ENCODE measurements around the gene MACROD2. TPM values are rescaled to one million over a fixed set of nuclear protein-coding genes. Genes with fewer than 3 reads are reported as not detected.

MACROD2 gene
- total and polyA plus RNA-seq, 2 of the 4 experiments (the other 2 are of a cell fraction) = not detected

DNA sequence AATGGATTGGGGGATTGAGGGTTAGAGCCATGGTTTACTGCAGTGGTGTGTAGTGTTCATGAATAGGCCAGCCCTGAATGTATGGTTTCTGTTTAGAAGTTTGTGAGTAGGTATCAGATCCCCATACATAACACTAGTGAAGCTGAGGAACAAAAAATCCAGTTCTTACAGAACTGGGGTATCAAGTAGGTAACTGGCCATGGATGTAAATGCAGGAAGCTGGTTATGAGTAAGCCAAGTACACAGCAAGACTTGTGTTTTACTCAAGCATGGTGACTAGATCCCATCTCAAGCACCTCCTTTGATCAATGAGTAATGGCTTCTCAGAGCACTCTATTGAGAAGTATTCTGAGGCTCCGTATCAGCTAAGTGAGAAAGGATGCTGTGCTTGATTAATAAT is 955.8 kb downstream of the MACROD2 start:
- Histone ChIP-seq H3K23ac (ENCODE audit: low read depth, low read length) (no peak overlapping the region), H3K36me3 (ENCODE audit: control insufficient read depth, insufficient read depth, low read length) (no peaks in the 10 kb centered on the region), H3K27ac (ENCODE audit: insufficient read depth, low read length) (no peak overlapping the region), H3K14ac (replicated peaks; ENCODE audit: low read depth, low read length) (no peak overlapping the region), H4K8ac (ENCODE audit: low read depth in 2 of 2, low read length in 2 of 2) (no peak overlapping the region), H3K56ac (ENCODE audit: extremely low read depth, insufficient read depth, low read length) (no peak overlapping the region), H2BK5ac (ENCODE audit: low read depth, low read length, poor library complexity, severe bottlenecking) (no peak overlapping the region), H4K20me1 (ENCODE audit: insufficient read depth, low read length) (no peaks in the 10 kb centered on the region), H3K4ac (ENCODE audit: low read depth, low read length) (no peak overlapping the region), H3K9ac (ENCODE audit: low read depth, low read length) (no peak overlapping the region), H3K18ac (ENCODE audit: low read depth, low read length) (no peak overlapping the region), H2BK20ac (ENCODE audit: low read depth, low read length) (no peak overlapping the region), H2BK120ac (ENCODE audit: low read depth, low read length) (no peak overlapping the region), H2AK5ac (ENCODE audit: low read depth, low read length) (no peak overlapping the region), H3K4me2 (ENCODE audit: low read depth, low read length) (no peak overlapping the region), H3K27me3 (ENCODE audit: control insufficient read depth, insufficient read depth, low read length) (no peaks in the 10 kb centered on the region), H3K79me1 (ENCODE audit: low read depth in 1 of 2, low read length in 2 of 2) (no peaks in the 10 kb centered on the region), H3K4me3 (ENCODE audit: insufficient read depth, low read depth, low read length) (no peak overlapping the region), H3K9me3 (ENCODE audit: control insufficient read depth, insufficient read depth, low read length) (peaks cover 3% of the 10 kb centered on the region; the same call in 1 of the 2 replicates), H3K4me1 (ENCODE audit: control insufficient read depth, insufficient read depth, low read length) (no peaks in the 10 kb centered on the region), H4K91ac (ENCODE audit: insufficient read depth, low read depth, low read length) (no peak overlapping the region), H4K5ac (ENCODE audit: low read depth, low read length) (no peak overlapping the region), H2AFZ (replicated peaks; ENCODE audit: low read length, poor library complexity) (no peak overlapping the region), H2BK15ac (ENCODE audit: low read depth, low read length) (no peak overlapping the region), H3K9me1 (ENCODE audit: insufficient read depth, low read length) (no peaks in the 10 kb centered on the region), H2AK9ac (replicated peaks; ENCODE audit: low read depth, low read length, poor library complexity) (no peak overlapping the region)
- in situ Hi-C loops (cut with MboI; ENCODE audit: low sequenced_read_pairs) (no loop called here), intact Hi-C loops (cut with micrococcal nuclease) (no loop called here), dilution Hi-C loops (cut with HindIII; ENCODE audit: low sequenced_read_pairs, unreplicated experiment) (no loop called here)
- WGBS, 2 experiments (ENCODE audit: extremely low coverage in 2 of 2, insufficient read length in 1 of 2) = no CpG with 5 or more reads among the region's 1 CpG
- POLR2A ChIA-PET (ENCODE audit: unreplicated experiment) = no interaction called here
- CTCF ChIA-PET = no interaction called here
- no TSS peak for BruUV-seq (replicated peaks)
- no peak for TF ChIP-seq CHD1 (IDR thresholded peaks at IDR 0.05; ENCODE audit: low read depth, low read length)
- TF ChIP-seq MAFK (IDR thresholded peaks at IDR 0.05; ENCODE audit: low read depth, low read length) = no peak
- TF ChIP-seq CEBPB (IDR thresholded peaks at IDR 0.05; ENCODE audit: low read depth, low read length) = no peak
- no peak for TF ChIP-seq RAD21 (IDR thresholded peaks at IDR 0.05; ENCODE audit: low read length)
- no peak for TF ChIP-seq FOS (IDR thresholded peaks at IDR 0.05; ENCODE audit: low read depth, low read length)
- no peak for TF ChIP-seq MAZ (IDR thresholded peaks at IDR 0.05; ENCODE audit: borderline replicate concordance, low read depth, low read length)
- TF ChIP-seq, protein P1, sequence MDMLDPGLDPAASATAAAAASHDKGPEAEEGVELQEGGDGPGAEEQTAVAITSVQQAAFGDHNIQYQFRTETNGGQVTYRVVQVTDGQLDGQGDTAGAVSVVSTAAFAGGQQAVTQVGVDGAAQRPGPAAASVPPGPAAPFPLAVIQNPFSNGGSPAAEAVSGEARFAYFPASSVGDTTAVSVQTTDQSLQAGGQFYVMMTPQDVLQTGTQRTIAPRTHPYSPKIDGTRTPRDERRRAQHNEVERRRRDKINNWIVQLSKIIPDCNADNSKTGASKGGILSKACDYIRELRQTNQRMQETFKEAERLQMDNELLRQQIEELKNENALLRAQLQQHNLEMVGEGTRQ (IDR thresholded peaks at IDR 0.05; ENCODE audit: low read depth, low read length) = no peak
- TF ChIP-seq, protein P2, sequence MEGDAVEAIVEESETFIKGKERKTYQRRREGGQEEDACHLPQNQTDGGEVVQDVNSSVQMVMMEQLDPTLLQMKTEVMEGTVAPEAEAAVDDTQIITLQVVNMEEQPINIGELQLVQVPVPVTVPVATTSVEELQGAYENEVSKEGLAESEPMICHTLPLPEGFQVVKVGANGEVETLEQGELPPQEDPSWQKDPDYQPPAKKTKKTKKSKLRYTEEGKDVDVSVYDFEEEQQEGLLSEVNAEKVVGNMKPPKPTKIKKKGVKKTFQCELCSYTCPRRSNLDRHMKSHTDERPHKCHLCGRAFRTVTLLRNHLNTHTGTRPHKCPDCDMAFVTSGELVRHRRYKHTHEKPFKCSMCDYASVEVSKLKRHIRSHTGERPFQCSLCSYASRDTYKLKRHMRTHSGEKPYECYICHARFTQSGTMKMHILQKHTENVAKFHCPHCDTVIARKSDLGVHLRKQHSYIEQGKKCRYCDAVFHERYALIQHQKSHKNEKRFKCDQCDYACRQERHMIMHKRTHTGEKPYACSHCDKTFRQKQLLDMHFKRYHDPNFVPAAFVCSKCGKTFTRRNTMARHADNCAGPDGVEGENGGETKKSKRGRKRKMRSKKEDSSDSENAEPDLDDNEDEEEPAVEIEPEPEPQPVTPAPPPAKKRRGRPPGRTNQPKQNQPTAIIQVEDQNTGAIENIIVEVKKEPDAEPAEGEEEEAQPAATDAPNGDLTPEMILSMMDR (conservative IDR thresholded peaks at IDR 0.05; ENCODE audit: low read depth, low read length) = no peak
- TF ChIP-seq, protein P3, sequence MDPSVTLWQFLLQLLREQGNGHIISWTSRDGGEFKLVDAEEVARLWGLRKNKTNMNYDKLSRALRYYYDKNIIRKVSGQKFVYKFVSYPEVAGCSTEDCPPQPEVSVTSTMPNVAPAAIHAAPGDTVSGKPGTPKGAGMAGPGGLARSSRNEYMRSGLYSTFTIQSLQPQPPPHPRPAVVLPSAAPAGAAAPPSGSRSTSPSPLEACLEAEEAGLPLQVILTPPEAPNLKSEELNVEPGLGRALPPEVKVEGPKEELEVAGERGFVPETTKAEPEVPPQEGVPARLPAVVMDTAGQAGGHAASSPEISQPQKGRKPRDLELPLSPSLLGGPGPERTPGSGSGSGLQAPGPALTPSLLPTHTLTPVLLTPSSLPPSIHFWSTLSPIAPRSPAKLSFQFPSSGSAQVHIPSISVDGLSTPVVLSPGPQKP (IDR thresholded peaks at IDR 0.05; ENCODE audit: borderline replicate concordance, low read depth, low read length) = no peak
- no peak for TF ChIP-seq POLR2A (IDR thresholded peaks at IDR 0.05; ENCODE audit: low read depth, low read length)
- TF ChIP-seq BHLHE40 (IDR thresholded peaks at IDR 0.05; ENCODE audit: low read depth, low read length) = no peak
- no peak for TF ChIP-seq MXI1 (IDR thresholded peaks at IDR 0.05; ENCODE audit: borderline replicate concordance, low read depth, low read length)
- no peak for TF ChIP-seq RFX5 (IDR thresholded peaks at IDR 0.05; ENCODE audit: low read depth, low read length)
- TF ChIP-seq RCOR1 (IDR thresholded peaks at IDR 0.05; ENCODE audit: insufficient replicate concordance, low read length) = no peak
- no peak for TF ChIP-seq NFE2L2 (IDR thresholded peaks at IDR 0.05; ENCODE audit: low read depth, low read length)
- no peak for TF ChIP-seq SMC3 (IDR thresholded peaks at IDR 0.05; ENCODE audit: low read depth, low read length)
- DNase-seq = no peak
- no peak for ATAC-seq (ENCODE audit: low read depth)

Measured in IMR-90 (cell line).